WERI-Rb-1 (cell line): Measurements from ENCODE around the gene TMEM8B.
A peak's percentile ranks its signal among the peaks of the same experiment; 100 is the strongest.

Experiments used
- DNase-seq: peaks from one replicate; pipeline ENCODE4 v3.0.0-alpha.2; 2020
- H3K27ac ChIP-seq: fragments of 250-450 bp; sonication (Bioruptor Pico); 2 replicates; pipeline ENCODE4 v1.5.1; 2020; ENCODE audit warnings: mild to moderate bottlenecking, moderate library complexity
- H3K27me3 ChIP-seq: fragments of 250-450 bp; sonication (Bioruptor Pico); 2 replicates; pipeline ENCODE4 v1.5.1; 2021; ENCODE audit warnings: mild to moderate bottlenecking, low read depth, moderate library complexity; ENCODE audit not compliant: insufficient read depth, severe bottlenecking
- H3K36me3 ChIP-seq: fragments of 250-450 bp; sonication (Bioruptor Pico); 2 replicates; pipeline ENCODE4 v1.5.1; 2020; ENCODE audit warnings: mild to moderate bottlenecking, moderate library complexity
- H3K4me3 ChIP-seq: 2 replicates; pipeline ENCODE4 v1.5.1; 2011; ENCODE audit warnings: low read depth, mild to moderate bottlenecking, control low read depth, low read length
- H3K9me3 ChIP-seq: fragments of 250-450 bp; sonication (Bioruptor Pico); 2 replicates; pipeline ENCODE4 v1.5.1; 2021; ENCODE audit warnings: mild to moderate bottlenecking, moderate library complexity; ENCODE audit not compliant: severe bottlenecking
- TF ChIP-seq, protein P1 (sequence below): IDR thresholded peaks from 2 replicates; pipeline ENCODE4 v1.5.1; 2011; ENCODE audit warnings: low read depth, mild to moderate bottlenecking, control low read depth, inconsistent platforms, low read length

The TMEM8B gene

DNA sequence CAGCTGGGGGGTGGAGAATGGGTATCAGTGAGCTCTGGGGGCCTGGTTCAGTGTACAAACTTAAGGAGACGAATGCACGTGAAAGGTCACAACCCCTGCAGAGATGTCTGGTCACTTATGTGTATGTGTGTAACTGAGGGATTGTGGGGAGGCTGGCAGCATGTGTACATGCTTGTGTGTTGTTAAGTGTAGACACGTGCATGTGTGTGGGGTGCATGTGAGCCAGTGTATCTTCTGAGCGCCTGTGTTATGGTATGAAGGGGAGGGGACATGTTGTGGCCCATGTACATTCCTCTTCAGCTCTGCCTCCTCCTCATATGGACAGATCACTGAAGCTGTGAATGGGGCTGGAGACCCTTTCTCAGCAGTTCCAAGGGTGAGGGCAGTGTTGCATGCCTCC lies 2.0 kb downstream of the TMEM8B start:
- Histone ChIP-seq H3K4me3 (no peak overlapping the region), H3K27ac (no peak overlapping the region), H3K36me3 (no peaks in the 10 kb centered on the region), H3K9me3 (no peaks in the 10 kb centered on the region), H3K27me3 (no peaks in the 10 kb centered on the region)
- no peak for DNase-seq
- TF ChIP-seq, protein P1, sequence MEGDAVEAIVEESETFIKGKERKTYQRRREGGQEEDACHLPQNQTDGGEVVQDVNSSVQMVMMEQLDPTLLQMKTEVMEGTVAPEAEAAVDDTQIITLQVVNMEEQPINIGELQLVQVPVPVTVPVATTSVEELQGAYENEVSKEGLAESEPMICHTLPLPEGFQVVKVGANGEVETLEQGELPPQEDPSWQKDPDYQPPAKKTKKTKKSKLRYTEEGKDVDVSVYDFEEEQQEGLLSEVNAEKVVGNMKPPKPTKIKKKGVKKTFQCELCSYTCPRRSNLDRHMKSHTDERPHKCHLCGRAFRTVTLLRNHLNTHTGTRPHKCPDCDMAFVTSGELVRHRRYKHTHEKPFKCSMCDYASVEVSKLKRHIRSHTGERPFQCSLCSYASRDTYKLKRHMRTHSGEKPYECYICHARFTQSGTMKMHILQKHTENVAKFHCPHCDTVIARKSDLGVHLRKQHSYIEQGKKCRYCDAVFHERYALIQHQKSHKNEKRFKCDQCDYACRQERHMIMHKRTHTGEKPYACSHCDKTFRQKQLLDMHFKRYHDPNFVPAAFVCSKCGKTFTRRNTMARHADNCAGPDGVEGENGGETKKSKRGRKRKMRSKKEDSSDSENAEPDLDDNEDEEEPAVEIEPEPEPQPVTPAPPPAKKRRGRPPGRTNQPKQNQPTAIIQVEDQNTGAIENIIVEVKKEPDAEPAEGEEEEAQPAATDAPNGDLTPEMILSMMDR: no peak

DNA sequence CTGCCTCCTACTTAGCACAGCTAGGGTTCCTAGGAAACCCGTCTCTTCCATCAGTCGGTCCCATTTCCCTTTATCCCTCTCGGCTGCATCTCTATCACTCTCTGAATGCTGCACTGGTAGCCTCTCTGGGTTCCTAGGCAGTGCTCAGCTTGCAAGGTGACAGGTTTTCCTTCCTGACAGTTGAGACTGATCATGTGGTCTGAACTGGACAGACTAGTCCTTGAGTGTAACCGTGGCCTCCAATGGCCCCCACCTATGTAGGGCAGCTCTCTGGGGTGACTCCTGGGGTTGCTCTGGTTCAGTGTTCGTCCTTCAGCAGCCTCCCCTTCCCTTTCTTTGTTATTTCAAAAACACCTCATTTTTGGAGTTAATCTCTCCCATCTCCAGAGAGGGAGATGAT lies 3.8 kb downstream of the TMEM8B start:
- Histone ChIP-seq H3K27me3 (no peaks in the 10 kb centered on the region), H3K4me3 (no peak overlapping the region), H3K27ac (no peak overlapping the region), H3K36me3 (no peaks in the 10 kb centered on the region), H3K9me3 (no peaks in the 10 kb centered on the region)
- TF ChIP-seq, protein P1: no peak
- no peak for DNase-seq

DNA sequence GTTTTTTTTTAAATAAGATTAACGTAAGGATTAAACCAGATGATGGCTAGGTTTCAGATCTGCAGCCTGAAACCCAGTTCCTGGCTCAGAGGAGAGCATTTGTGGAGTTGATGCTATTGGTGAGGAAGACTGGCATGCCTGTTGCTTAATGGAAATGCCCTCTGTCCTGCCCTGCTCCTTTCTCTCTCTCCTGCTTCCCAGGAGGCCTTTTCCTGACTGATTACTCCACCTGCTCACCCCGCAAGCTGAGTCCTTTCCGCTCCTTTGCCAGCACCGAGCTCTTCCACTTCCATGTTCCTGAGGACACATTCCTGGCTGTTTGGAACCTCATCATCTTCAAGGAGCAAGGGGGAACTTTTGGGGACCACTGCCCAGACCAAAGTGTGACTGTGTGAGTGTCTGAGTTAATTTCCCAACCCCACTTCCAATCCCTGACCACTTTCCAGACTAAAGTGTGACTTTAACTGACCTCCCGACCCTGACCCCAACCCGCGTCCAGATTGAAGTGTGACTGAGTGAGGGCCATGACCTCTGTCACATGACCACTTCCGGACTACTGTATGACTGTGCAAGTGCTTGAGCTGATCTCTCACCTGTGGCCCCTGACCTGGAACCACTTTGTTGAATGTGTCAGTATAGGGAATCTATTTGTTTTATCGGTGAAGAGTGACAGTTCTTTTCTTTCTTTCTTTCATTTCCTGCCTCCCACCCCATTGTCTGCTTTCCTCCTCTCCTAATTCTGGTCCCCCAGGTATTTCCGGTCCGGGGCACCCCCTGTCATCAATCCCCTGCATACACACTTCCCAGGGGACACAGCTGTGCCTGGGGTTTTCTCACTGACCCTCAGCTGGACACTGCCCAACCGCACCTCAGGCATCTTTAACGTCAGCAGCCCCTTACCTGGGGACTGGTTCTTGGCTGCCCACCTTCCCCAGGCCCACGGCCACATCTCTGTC lies 5.5 kb downstream of the TMEM8B start:
- TF ChIP-seq, protein P1: no peak
- Histone ChIP-seq H3K36me3 (no peaks in the 10 kb centered on the region), H3K27ac (no peak overlapping the region), H3K4me3 (no peak overlapping the region), H3K9me3 (no peaks in the 10 kb centered on the region), H3K27me3 (no peaks in the 10 kb centered on the region)
- no peak for DNase-seq

DNA sequence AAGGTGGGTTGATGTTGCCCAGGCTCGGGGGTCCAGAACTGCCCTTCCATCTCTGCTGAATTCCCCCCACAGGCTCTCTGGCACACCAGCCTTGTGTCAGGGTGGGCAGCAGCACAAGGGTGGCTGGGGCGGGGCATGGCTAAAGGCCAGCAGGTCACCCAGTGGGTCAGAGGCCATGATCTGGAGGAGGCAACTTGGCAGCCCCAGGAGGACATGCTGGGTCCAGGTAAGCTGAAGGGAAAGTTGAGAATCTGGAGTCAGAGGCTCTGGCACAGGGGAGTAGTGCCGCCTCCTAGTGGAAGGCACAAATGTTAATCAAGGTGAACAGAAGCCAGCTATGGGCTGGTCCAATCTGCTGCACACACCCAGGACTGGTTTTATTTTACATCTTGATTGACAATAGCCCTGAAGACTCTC lies 6.2 kb downstream of the TMEM8B start:
- no peak overlapping the region for H3K4me3 ChIP-seq
- TF ChIP-seq, protein P1: peak; percentile 58
- H3K27ac ChIP-seq: no peak overlapping the region
- no peaks in the 10 kb centered on the region for H3K36me3 ChIP-seq
- no peaks in the 10 kb centered on the region for H3K27me3 ChIP-seq
- DNase-seq: peak; percentile 27
- H3K9me3 ChIP-seq: no peaks in the 10 kb centered on the region

DNA sequence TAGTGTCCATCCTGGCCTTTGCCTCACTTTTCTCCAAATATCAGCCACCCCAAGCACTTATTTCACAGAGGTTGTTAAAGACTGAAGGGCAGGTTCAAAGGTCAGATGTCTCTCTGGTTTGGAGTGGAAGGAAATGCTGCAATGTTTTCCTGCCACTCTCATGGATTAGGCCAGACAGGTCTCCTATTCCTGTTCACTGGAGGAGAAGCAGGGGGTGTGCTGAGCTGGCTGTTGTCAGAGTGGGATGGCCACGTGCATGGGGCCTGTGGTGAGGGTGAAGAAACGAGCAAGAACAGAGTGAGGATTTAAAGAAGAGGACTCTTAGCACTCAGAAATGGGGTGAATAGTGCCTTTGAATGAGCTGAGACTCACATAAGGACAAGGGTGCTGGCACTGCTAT lies 6.7 kb downstream of the TMEM8B start:
- TF ChIP-seq, protein P1: no peak
- H3K27me3 ChIP-seq: no peaks in the 10 kb centered on the region
- DNase-seq: no peak
- no peak overlapping the region for H3K27ac ChIP-seq
- no peaks in the 10 kb centered on the region for H3K36me3 ChIP-seq
- no peak overlapping the region for H3K4me3 ChIP-seq
- H3K9me3 ChIP-seq: no peaks in the 10 kb centered on the region
